Daoy (cell line): ENCODE data around the gene ACYP2. TPM values are rescaled to one million over a fixed set of nuclear protein-coding genes. Genes with fewer than 3 reads are reported as not detected.

Experiments
- DNase-seq: peaks from one replicate; pipeline ENCODE4 v3.0.0-alpha.2; 2015; ENCODE audit warnings: low read depth
- total RNA-seq: library from RNA; depleted of rRNA; stranded (reverse); fragments of >200 nt; shearing (Covaris generic); gene quantifications from 2 replicates; pipeline ENCODE4 v1.2.3, GENCODE V29; 2014

ACYP2 gene
- total RNA-seq, 1 experiment from 2014 or later = 5.0 TPM

- DNase-seq = no peak
Measured at GRCh38 chr2:54149638-54150441, 34.4 kb downstream of the ACYP2 start.

GRCh38 chr2:54158311-54158710 is 42.9 kb downstream of the ACYP2 start:
- DNase-seq = no peak

GRCh38 chr2:54161660-54162424 is 46.4 kb downstream of the ACYP2 start:
- no peak for DNase-seq

- DNase-seq = no peak
Measured at GRCh38 chr2:54164106-54164505, 48.7 kb downstream of the ACYP2 start.

GRCh38 chr2:54166121-54166773 is 50.8 kb downstream of the ACYP2 start:
- DNase-seq = no peak

- peak; percentile 41 for DNase-seq
Measured at GRCh38 chr2:54176577-54176976, 61.2 kb downstream of the ACYP2 start.

GRCh38 chr2:54183281-54183680 is 67.9 kb downstream of the ACYP2 start:
- DNase-seq = no peak

GRCh38 chr2:54183972-54184371 is 68.6 kb downstream of the ACYP2 start:
- DNase-seq = no peak

- no peak for DNase-seq
Measured at GRCh38 chr2:54185105-54185504, 69.7 kb downstream of the ACYP2 start.

- no peak for DNase-seq
Measured at GRCh38 chr2:54187331-54187730, 71.9 kb downstream of the ACYP2 start.

- DNase-seq = no peak
Measured at GRCh38 chr2:54189539-54189938, 74.1 kb downstream of the ACYP2 start.

GRCh38 chr2:54191361-54192135 is 76.1 kb downstream of the ACYP2 start:
- DNase-seq = no peak

GRCh38 chr2:54194761-54195750 is 79.6 kb downstream of the ACYP2 start:
- DNase-seq = no peak

GRCh38 chr2:54196646-54197045 is 81.2 kb downstream of the ACYP2 start:
- DNase-seq = no peak

GRCh38 chr2:54204476-54204875 is 89.1 kb downstream of the ACYP2 start:
- no peak for DNase-seq

- DNase-seq = peak; percentile 5
Measured at GRCh38 chr2:54206596-54206995, 91.2 kb downstream of the ACYP2 start.

- no peak for DNase-seq
Measured at GRCh38 chr2:54207666-54208195, 92.3 kb downstream of the ACYP2 start.

GRCh38 chr2:54208364-54209240 is 93.2 kb downstream of the ACYP2 start:
- DNase-seq = peak; percentile 9

- no peak for DNase-seq
Measured at GRCh38 chr2:54209379-54209778, 94.0 kb downstream of the ACYP2 start.
